Endothelial cell of umbilical vein (primary cell): ENCODE measurements around the gene RAP1GDS1. TPM values are rescaled to one million over a fixed set of nuclear protein-coding genes. Genes with fewer than 3 reads are reported as not detected.

Experiments
- BruUV-seq: library from RNA; stranded (reverse); fragments of 400-500 nt; replicated peaks from 2 replicates; lab custom pipeline; 2021; lab: Mats Ljungman, UMichigan
- CTCF ChIA-PET: fragments of 300-600, 350-600 bp; sonication (Branson Sonifier 250); formaldehyde crosslinking; loops from one replicate; lab custom pipeline; 2021; ENCODE audit warnings: antibody characterized with exemption, inconsistent platforms; lab: Charles Lee
- POLR2A ChIA-PET: fragments of 300-600, 350-600 bp; sonication (Branson Sonifier 250); formaldehyde crosslinking; loops from one replicate; lab custom pipeline; 2021; ENCODE audit warnings: antibody characterized with exemption, inconsistent platforms; lab: Charles Lee
- DNase-seq: peaks from one replicate; pipeline ENCODE4 v3.0.0-alpha.2; 2011; ENCODE audit warnings: low read depth, low spot score
- FAIRE-seq: peaks from 2 replicates; lab custom pipeline; 2011; peaks lifted over from hg19 to GRCh38; lab: Jason Lieb, UNC
- H2AFZ ChIP-seq: 2 replicates; pipeline ENCODE4 v1.6.0; 2012; ENCODE audit warnings: low read depth, low read length, control low read depth, inconsistent platforms
- H3K27ac ChIP-seq: 2 replicates; pipeline ENCODE4 v1.5.1; 2011; ENCODE audit warnings: low read depth, mild to moderate bottlenecking, control low read depth, low read length, moderate library complexity; ENCODE audit not compliant: insufficient read depth
- H3K27me3 ChIP-seq, 2 experiments: 2 replicates each; pipeline versions ENCODE4 v1.6.0 to v1.6.1; 2011; ENCODE audit warnings: low read length in 2 of 2, mixed read lengths in 1 of 2; ENCODE audit not compliant: control insufficient read depth in 2 of 2, insufficient read depth in 2 of 2
- H3K36me3 ChIP-seq, 2 experiments: 2 replicates in 1 of 2; 3 replicates in 1 of 2; pipeline ENCODE4 v1.5.1; 2011; ENCODE audit warnings: low read length in 2 of 2, mild to moderate bottlenecking in 1 of 2, moderate library complexity in 1 of 2; ENCODE audit not compliant: control insufficient read depth in 2 of 2, insufficient read depth in 2 of 2; ENCODE audit errors: extremely low read depth in 1 of 2
- H3K4me1 ChIP-seq: 3 replicates; pipeline ENCODE4 v1.5.1; 2011; ENCODE audit warnings: mild to moderate bottlenecking, low read length; ENCODE audit not compliant: control insufficient read depth, insufficient read depth; ENCODE audit errors: extremely low read depth
- H3K4me2 ChIP-seq: 2 replicates; pipeline ENCODE4 v1.6.1; 2011; ENCODE audit warnings: low read length, control low read depth, mixed read lengths; ENCODE audit not compliant: insufficient read depth
- H3K4me3 ChIP-seq, 3 experiments: fragments of 200-600 bp in 1 of 3; sonication (generic), shearing (Covaris generic) in 1 of 3; replicated peaks in 1 of 3; 2 replicates each; pipeline ENCODE4 v1.5.1; 2011 to 2016; ENCODE audit warnings: control low read depth in 3 of 3, low read length in 3 of 3, mild to moderate bottlenecking in 2 of 3, inconsistent platforms in 1 of 3, low read depth in 1 of 3, moderate library complexity in 1 of 3; ENCODE audit not compliant: insufficient read depth in 1 of 3
- H3K79me2 ChIP-seq: 2 replicates; pipeline ENCODE4 v1.6.0; 2012; ENCODE audit warnings: low read length, inconsistent platforms; ENCODE audit not compliant: control insufficient read depth, insufficient read depth
- H3K9ac ChIP-seq: replicated peaks from 2 replicates; pipeline ENCODE3; 2011; ENCODE audit warnings: low read length, control low read depth; ENCODE audit not compliant: insufficient read depth; ENCODE audit errors: extremely low read depth
- H3K9me1 ChIP-seq: replicated peaks from 3 replicates; pipeline ENCODE4 v1.6.0; 2011; ENCODE audit warnings: mild to moderate bottlenecking, low read length; ENCODE audit not compliant: control insufficient read depth, insufficient read depth; ENCODE audit errors: extremely low read depth
- H3K9me3 ChIP-seq: replicated peaks from 2 replicates; pipeline ENCODE4 v1.5.1; 2012; ENCODE audit warnings: low read length, inconsistent platforms; ENCODE audit not compliant: control insufficient read depth, insufficient read depth
- H4K20me1 ChIP-seq: replicated peaks from 2 replicates; pipeline ENCODE3; 2011; ENCODE audit warnings: mild to moderate bottlenecking, low read length; ENCODE audit not compliant: control insufficient read depth, insufficient read depth; ENCODE audit errors: extremely low read depth
- CTCF ChIP-seq, 2 donors: IDR thresholded peaks; 1 replicate in 1 of 2; 2 replicates in 1 of 2; pipeline ENCODE4 v1.5.1; 2011; ENCODE audit warnings: low read length in 2 of 2, mild to moderate bottlenecking in 2 of 2, moderate library complexity in 2 of 2, control low read depth in 1 of 2, inconsistent platforms in 1 of 2, low read depth in 1 of 2; ENCODE audit not compliant: insufficient read depth in 1 of 2; ENCODE audit errors: extremely low read depth in 1 of 2
- EZH2 ChIP-seq: IDR thresholded peaks from 2 replicates; pipeline ENCODE4 v1.6.1; 2012; ENCODE audit warnings: borderline replicate concordance, low read depth, mild to moderate bottlenecking, moderate library complexity, low read length, inconsistent platforms; ENCODE audit not compliant: severe bottlenecking
- FOS ChIP-seq: IDR thresholded peaks from 2 replicates; pipeline ENCODE4 v1.6.1; 2011; ENCODE audit warnings: mild to moderate bottlenecking, low read length, moderate library complexity, borderline replicate concordance; ENCODE audit not compliant: insufficient read depth
- JUN ChIP-seq: IDR thresholded peaks from 2 replicates; pipeline ENCODE4 v1.6.1; 2011; ENCODE audit warnings: borderline replicate concordance, low read depth; ENCODE audit not compliant: insufficient read length, insufficient read depth
- MYC ChIP-seq: IDR thresholded peaks from one replicate; pipeline ENCODE4 v1.6.1; 2011; ENCODE audit warnings: mild to moderate bottlenecking, low read depth, low read length
- POLR2A ChIP-seq: IDR thresholded peaks from 2 replicates; pipeline ENCODE4 v1.6.1; 2012; ENCODE audit warnings: low read depth, mild to moderate bottlenecking, control low read depth, low read length
- POLR2AphosphoS5 ChIP-seq: IDR thresholded peaks from 2 replicates; pipeline ENCODE4 v1.6.1; 2012; ENCODE audit warnings: low read depth, mild to moderate bottlenecking, control low read depth, low read length, moderate library complexity; ENCODE audit not compliant: insufficient read depth
- dilution Hi-C: fragments of 300-500 bp; cut with MboI; formaldehyde crosslinking; loops from one replicate; pipeline ENCODE4 v1.15.0; 2019; ENCODE audit warnings: low sequenced_read_pairs; ENCODE audit not compliant: extremely low pct_ligation_motif_present
- intact Hi-C: fragments of 100-400 bp; cut with micrococcal nuclease; formaldehyde crosslinking; loops from one replicate; pipeline ENCODE4 v1.10.0; 2022
- polyA plus RNA-seq, 4 experiments: library from polyadenylated mRNA; depleted of rRNA in 3 of 4; stranded (reverse) in 3 of 4; unstranded in 1 of 4; fragments of >200 nt; gene quantifications; 2 replicates each; pipeline versions ENCODE4 v1.2.1 to v1.2.3, GENCODE V29; 2011 to 2012; ENCODE audit warnings: missing spikeins in 1 of 4
- total RNA-seq: library from RNA; stranded (reverse); gene quantifications from 2 replicates; pipeline ENCODE4 v1.2.3, GENCODE V29; 2021
- TF ChIP-seq, protein P1 (sequence below): IDR thresholded peaks from 2 replicates; pipeline ENCODE4 v1.6.1; 2011; ENCODE audit not compliant: insufficient read depth, insufficient read length

RAP1GDS1 gene
- total and polyA plus RNA-seq, 2 donors (not counting 3 experiments of a cell fraction or from before 2014, with no cell fraction given) = 17.6 to 52.8 TPM

DNA sequence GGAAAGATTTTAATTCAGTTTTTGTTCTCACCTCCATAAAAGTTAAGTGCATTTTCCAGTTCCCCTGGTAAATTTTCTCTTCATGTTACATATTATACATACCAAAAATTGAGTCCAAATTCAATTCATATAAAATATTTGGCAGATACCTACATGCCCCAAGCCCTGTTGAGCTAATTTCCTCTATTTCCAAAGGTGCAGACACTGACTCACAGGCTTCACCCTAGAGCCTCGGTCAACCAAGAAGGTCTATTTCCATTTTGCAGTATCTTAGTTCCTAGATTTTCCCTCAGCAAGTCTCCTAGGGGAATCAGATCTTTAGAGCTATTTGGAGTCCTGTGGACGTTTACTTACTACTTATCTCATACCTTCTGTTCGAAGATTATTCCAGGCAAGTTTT lies 222.8 kb downstream of the RAP1GDS1 start:
- Histone ChIP-seq H3K9me3 (no peaks in the 10 kb centered on the region), H3K79me2 (no peaks in the 10 kb centered on the region), H3K27me3 (no peaks in the 10 kb centered on the region), H3K9me1 (no peaks in the 10 kb centered on the region), H3K36me3 (no peaks in the 10 kb centered on the region), H3K27ac (no peak overlapping the region), H2AFZ (no peak overlapping the region), H4K20me1 (no peaks in the 10 kb centered on the region), H3K4me1 (peaks cover 22% of the 10 kb centered on the region), H3K4me3 (no peak overlapping the region), H3K9ac (no peak overlapping the region), H3K4me2 (no peak overlapping the region)
- ChIA-PET CTCF (interaction anchor here (1.2 to 1.4 kb wide), 2 partner anchors 17 to 572 kb away, joined by 4 to 5 read pairs; no protein-coding TSS in a partner anchor), POLR2A (interaction anchor here (1.1 kb wide), 1 partner anchor 541 kb away, joined by 3 read pairs; no protein-coding TSS in a partner anchor)
- TF ChIP-seq, protein P1, sequence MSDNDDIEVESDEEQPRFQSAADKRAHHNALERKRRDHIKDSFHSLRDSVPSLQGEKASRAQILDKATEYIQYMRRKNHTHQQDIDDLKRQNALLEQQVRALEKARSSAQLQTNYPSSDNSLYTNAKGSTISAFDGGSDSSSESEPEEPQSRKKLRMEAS = no peak
- no peak for TF ChIP-seq EZH2
- no peak for TF ChIP-seq POLR2AphosphoS5
- no peak for TF ChIP-seq CTCF (IDR thresholded peaks at IDR 0.05; ENCODE audit: extremely low read depth in 1 of 2, insufficient read depth in 1 of 2, low read depth in 1 of 2, low read length in 2 of 2)
- no peak for TF ChIP-seq MYC
- no peak for TF ChIP-seq FOS
- no peak for TF ChIP-seq JUN
- no peak for TF ChIP-seq POLR2A
- FAIRE-seq = no peak
- intact Hi-C loops (loop anchor here (5.0 kb wide), 2 partner anchors 38 to 143 kb away; no protein-coding TSS in a partner anchor), dilution Hi-C loops (no loop called here)
- DNase-seq = peak; percentile 24
- no TSS peak for BruUV-seq
